HG03135 (cell line): ENCODE results near the gene N4BP2.
"Not testable (repeated sequence)": the region's sequence is repeated elsewhere in the genome, so short reads cannot be mapped to it uniquely, and the experiment has no call there.

ENCODE experiments used
- ATAC-seq: cut with Tn5 transposase; IDR thresholded peaks from one replicate; pipeline ENCODE4 v1.9.1; 2021; ENCODE audit warnings: mild to moderate bottlenecking, moderate library complexity; ENCODE audit not compliant: unreplicated experiment

Gene N4BP2

GRCh38 chr4:40086421-40086820, 29.8 kb downstream of the N4BP2 start:
- no peak for ATAC-seq

- no peak for ATAC-seq
These were observed 31.2 kb downstream of the N4BP2 start for GRCh38 chr4:40087799-40088366.

- not testable (repeated sequence) for ATAC-seq
These were observed 36.8 kb downstream of the N4BP2 start for GRCh38 chr4:40093400-40093799.

GRCh38 chr4:40099010-40099409, 42.4 kb downstream of the N4BP2 start:
- no peak for ATAC-seq

GRCh38 chr4:40107150-40107549, 50.5 kb downstream of the N4BP2 start:
- not testable (repeated sequence) for ATAC-seq

GRCh38 chr4:40112027-40112792, 55.6 kb downstream of the N4BP2 start:
- ATAC-seq, result no peak

- no peak for ATAC-seq
These were observed 57.6 kb downstream of the N4BP2 start for GRCh38 chr4:40114206-40114605.

- no peak for ATAC-seq
These were observed 62.2 kb downstream of the N4BP2 start for GRCh38 chr4:40118861-40119260.

- ATAC-seq, result no peak
These were observed 62.7 kb downstream of the N4BP2 start for GRCh38 chr4:40119344-40119743.

GRCh38 chr4:40121515-40121914, 64.9 kb downstream of the N4BP2 start:
- no peak for ATAC-seq

GRCh38 chr4:40122941-40123340, 66.3 kb downstream of the N4BP2 start:
- no peak for ATAC-seq

GRCh38 chr4:40124690-40125089, 68.0 kb downstream of the N4BP2 start:
- ATAC-seq, result no peak

GRCh38 chr4:40130401-40131036, 73.9 kb downstream of the N4BP2 start:
- no peak for ATAC-seq

- ATAC-seq, result no peak
These were observed 76.2 kb downstream of the N4BP2 start for GRCh38 chr4:40132816-40133215.

GRCh38 chr4:40134206-40134917, 77.7 kb downstream of the N4BP2 start:
- ATAC-seq, result no peak

GRCh38 chr4:40136202-40136601, 79.6 kb downstream of the N4BP2 start:
- not testable (repeated sequence) for ATAC-seq

GRCh38 chr4:40140196-40140595, 83.5 kb downstream of the N4BP2 start:
- no peak for ATAC-seq

- not testable (repeated sequence) for ATAC-seq
These were observed 83.9 kb downstream of the N4BP2 start for GRCh38 chr4:40140597-40140996.

- no peak for ATAC-seq
These were observed 87.4 kb downstream of the N4BP2 start for GRCh38 chr4:40143926-40144508.

GRCh38 chr4:40144716-40145115, 88.1 kb downstream of the N4BP2 start:
- ATAC-seq, result no peak

GRCh38 chr4:40147490-40147889, 90.8 kb downstream of the N4BP2 start:
- ATAC-seq, result not testable (repeated sequence)
